ENCODE results near the gene VPS13A. TPM values are rescaled to one million over a fixed set of nuclear protein-coding genes. Genes with fewer than 3 reads are reported as not detected.

Gene VPS13A
- polyA plus RNA-seq, 1 donor from 2014 or later = 20.6 TPM

- Histone ChIP-seq H3K4me2 (ENCODE audit: low read length) (no peak overlapping the region), H3F3A (ENCODE audit: insufficient read depth, low read length, poor library complexity, severe bottlenecking) (no peaks in the 10 kb centered on the region), H3K9me3 (ENCODE audit: low read length) (no peaks in the 10 kb centered on the region), H3K9ac (ENCODE audit: low read length) (no peak overlapping the region), H4K20me1 (ENCODE audit: insufficient read depth) (no peaks in the 10 kb centered on the region), H3K9me2 (ENCODE audit: insufficient read depth, low read length) (no peaks in the 10 kb centered on the region), H3K4me3 (ENCODE audit: low read length) (no peak overlapping the region), H3K27ac (ENCODE audit: low read length) (no peak overlapping the region), H3K79me2 (replicated peaks; ENCODE audit: insufficient read depth, low read length) (no peaks in the 10 kb centered on the region), H3K36me3 (ENCODE audit: insufficient read depth, low read length) (no peaks in the 10 kb centered on the region), H3K27me3 (ENCODE audit: insufficient read depth, low read depth, low read length) (no peaks in the 10 kb centered on the region), H2AFZ (ENCODE audit: low read depth, low read length) (no peak overlapping the region)
- TF ChIP-seq EZH2 (IDR thresholded peaks at IDR 0.05; ENCODE audit: borderline replicate concordance, insufficient read depth, low read length, poor library complexity, severe bottlenecking) = no peak
- TF ChIP-seq SMC3 (conservative IDR thresholded peaks at IDR 0.05; ENCODE audit: poor library complexity) = no peak
- TF ChIP-seq EP300 (conservative IDR thresholded peaks at IDR 0.05; ENCODE audit: poor library complexity, severe bottlenecking) = no peak
- no peak for TF ChIP-seq RAD21 (conservative IDR thresholded peaks at IDR 0.05)
- no peak for TF ChIP-seq POLR2AphosphoS5 (IDR thresholded peaks at IDR 0.05)
- TF ChIP-seq, protein P1, sequence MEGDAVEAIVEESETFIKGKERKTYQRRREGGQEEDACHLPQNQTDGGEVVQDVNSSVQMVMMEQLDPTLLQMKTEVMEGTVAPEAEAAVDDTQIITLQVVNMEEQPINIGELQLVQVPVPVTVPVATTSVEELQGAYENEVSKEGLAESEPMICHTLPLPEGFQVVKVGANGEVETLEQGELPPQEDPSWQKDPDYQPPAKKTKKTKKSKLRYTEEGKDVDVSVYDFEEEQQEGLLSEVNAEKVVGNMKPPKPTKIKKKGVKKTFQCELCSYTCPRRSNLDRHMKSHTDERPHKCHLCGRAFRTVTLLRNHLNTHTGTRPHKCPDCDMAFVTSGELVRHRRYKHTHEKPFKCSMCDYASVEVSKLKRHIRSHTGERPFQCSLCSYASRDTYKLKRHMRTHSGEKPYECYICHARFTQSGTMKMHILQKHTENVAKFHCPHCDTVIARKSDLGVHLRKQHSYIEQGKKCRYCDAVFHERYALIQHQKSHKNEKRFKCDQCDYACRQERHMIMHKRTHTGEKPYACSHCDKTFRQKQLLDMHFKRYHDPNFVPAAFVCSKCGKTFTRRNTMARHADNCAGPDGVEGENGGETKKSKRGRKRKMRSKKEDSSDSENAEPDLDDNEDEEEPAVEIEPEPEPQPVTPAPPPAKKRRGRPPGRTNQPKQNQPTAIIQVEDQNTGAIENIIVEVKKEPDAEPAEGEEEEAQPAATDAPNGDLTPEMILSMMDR (IDR thresholded peaks at IDR 0.05; ENCODE audit: poor library complexity, severe bottlenecking) = no peak
- no peak for TF ChIP-seq MXI1 (conservative IDR thresholded peaks at IDR 0.05; ENCODE audit: poor library complexity, severe bottlenecking)
- no peak for TF ChIP-seq TAF1 (IDR thresholded peaks at IDR 0.05; ENCODE audit: low read depth)
- TF ChIP-seq, protein P2, sequence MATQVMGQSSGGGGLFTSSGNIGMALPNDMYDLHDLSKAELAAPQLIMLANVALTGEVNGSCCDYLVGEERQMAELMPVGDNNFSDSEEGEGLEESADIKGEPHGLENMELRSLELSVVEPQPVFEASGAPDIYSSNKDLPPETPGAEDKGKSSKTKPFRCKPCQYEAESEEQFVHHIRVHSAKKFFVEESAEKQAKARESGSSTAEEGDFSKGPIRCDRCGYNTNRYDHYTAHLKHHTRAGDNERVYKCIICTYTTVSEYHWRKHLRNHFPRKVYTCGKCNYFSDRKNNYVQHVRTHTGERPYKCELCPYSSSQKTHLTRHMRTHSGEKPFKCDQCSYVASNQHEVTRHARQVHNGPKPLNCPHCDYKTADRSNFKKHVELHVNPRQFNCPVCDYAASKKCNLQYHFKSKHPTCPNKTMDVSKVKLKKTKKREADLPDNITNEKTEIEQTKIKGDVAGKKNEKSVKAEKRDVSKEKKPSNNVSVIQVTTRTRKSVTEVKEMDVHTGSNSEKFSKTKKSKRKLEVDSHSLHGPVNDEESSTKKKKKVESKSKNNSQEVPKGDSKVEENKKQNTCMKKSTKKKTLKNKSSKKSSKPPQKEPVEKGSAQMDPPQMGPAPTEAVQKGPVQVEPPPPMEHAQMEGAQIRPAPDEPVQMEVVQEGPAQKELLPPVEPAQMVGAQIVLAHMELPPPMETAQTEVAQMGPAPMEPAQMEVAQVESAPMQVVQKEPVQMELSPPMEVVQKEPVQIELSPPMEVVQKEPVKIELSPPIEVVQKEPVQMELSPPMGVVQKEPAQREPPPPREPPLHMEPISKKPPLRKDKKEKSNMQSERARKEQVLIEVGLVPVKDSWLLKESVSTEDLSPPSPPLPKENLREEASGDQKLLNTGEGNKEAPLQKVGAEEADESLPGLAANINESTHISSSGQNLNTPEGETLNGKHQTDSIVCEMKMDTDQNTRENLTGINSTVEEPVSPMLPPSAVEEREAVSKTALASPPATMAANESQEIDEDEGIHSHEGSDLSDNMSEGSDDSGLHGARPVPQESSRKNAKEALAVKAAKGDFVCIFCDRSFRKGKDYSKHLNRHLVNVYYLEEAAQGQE (IDR thresholded peaks at IDR 0.05; ENCODE audit: borderline replicate concordance) = no peak
These were observed 285.8 kb downstream of the VPS13A start for GRCh38 chr9:77463151-77463550.

GRCh38 chr9:77464661-77465060, 287.3 kb downstream of the VPS13A start:
- no peaks in the 10 kb centered on the region for H3K27me3 ChIP-seq (ENCODE audit: insufficient read depth, low read depth, low read length)
- no peak overlapping the region for H3K4me2 ChIP-seq (ENCODE audit: low read length)
- H2AFZ ChIP-seq (ENCODE audit: low read depth, low read length) = no peak overlapping the region
- H3K9me2 ChIP-seq (ENCODE audit: insufficient read depth, low read length) = no peaks in the 10 kb centered on the region
- no peak overlapping the region for H3K9ac ChIP-seq (ENCODE audit: low read length)
- no peak for TF ChIP-seq SMC3 (conservative IDR thresholded peaks at IDR 0.05; ENCODE audit: poor library complexity)
- H3K27ac ChIP-seq (ENCODE audit: low read length) = no peak overlapping the region
- no peak overlapping the region for H3K4me3 ChIP-seq (ENCODE audit: low read length)
- H4K20me1 ChIP-seq (ENCODE audit: insufficient read depth) = no peaks in the 10 kb centered on the region
- H3K9me3 ChIP-seq (ENCODE audit: low read length) = no peaks in the 10 kb centered on the region
- no peaks in the 10 kb centered on the region for H3K36me3 ChIP-seq (ENCODE audit: insufficient read depth, low read length)
- no peaks in the 10 kb centered on the region for H3F3A ChIP-seq (ENCODE audit: insufficient read depth, low read length, poor library complexity, severe bottlenecking)
- no peaks in the 10 kb centered on the region for H3K79me2 ChIP-seq (replicated peaks; ENCODE audit: insufficient read depth, low read length)

All from neural cell (in vitro differentiated cells).